GM12801 (cell line): ENCODE data around the gene FAM117A.

Experiments
- CTCF ChIP-seq: IDR thresholded peaks from one replicate; pipeline ENCODE4 v1.5.1; 2011; ENCODE audit warnings: control low read depth; ENCODE audit not compliant: insufficient read length; ENCODE audit errors: extremely low read depth

FAM117A gene

GRCh38 chr17:49688848-49689247 lies 75.1 kb downstream of the FAM117A start:
- no peak for TF ChIP-seq CTCF

GRCh38 chr17:49687878-49688491 lies 75.9 kb downstream of the FAM117A start:
- no peak for TF ChIP-seq CTCF

GRCh38 chr17:49681106-49681979 lies 82.6 kb downstream of the FAM117A start:
- TF ChIP-seq CTCF, result no peak

- TF ChIP-seq CTCF, result no peak
Observed at GRCh38 chr17:49680314-49680713, 83.6 kb downstream of the FAM117A start.

GRCh38 chr17:49677933-49678847 lies 85.7 kb downstream of the FAM117A start, which contains the start of gene SPOP:
Gene SPOP, minus strand, starts transcription at chr17:49678097. Its CDS starts 55,287 bp downstream, at chr17:49622810.
- no peak for TF ChIP-seq CTCF

- TF ChIP-seq CTCF, result no peak
Observed at GRCh38 chr17:49677134-49677932, 86.6 kb downstream of the FAM117A start.
